HepG2 (cell line): ENCODE measurements around the gene PLXNC1. TPM values are rescaled to one million over a fixed set of nuclear protein-coding genes. Genes with fewer than 3 reads are reported as not detected.

Experiments used
- ARID2 ChIP-seq: sonication (generic); formaldehyde crosslinking; IDR thresholded peaks from 2 replicates; pipeline ENCODE4 v1.8.1; 2022; ENCODE audit warnings: mild to moderate bottlenecking, missing genetic modification reagents, borderline replicate concordance
- CCDC6 ChIP-seq: sonication (generic); formaldehyde crosslinking; IDR thresholded peaks from 2 replicates; pipeline ENCODE4 v1.8.1; 2022; ENCODE audit warnings: mild to moderate bottlenecking, missing genetic modification reagents, moderate library complexity
- MAZ ChIP-seq, 2 experiments: sonication (generic) in 1 of 2; formaldehyde crosslinking in 1 of 2; IDR thresholded peaks; 2 replicates each; pipeline versions ENCODE4 v1.5.0 to v1.6.1; 2012 to 2020; ENCODE audit warnings: low read depth in 2 of 2, mild to moderate bottlenecking in 2 of 2, borderline replicate concordance in 1 of 2, improper control_type of control experiment in 1 of 2, low read length in 1 of 2, missing genetic modification reagents in 1 of 2, moderate library complexity in 1 of 2
- ZNF318 ChIP-seq: sonication (generic); formaldehyde crosslinking; IDR thresholded peaks from 2 replicates; pipeline ENCODE4 v1.4.0; 2020; ENCODE audit warnings: mild to moderate bottlenecking, missing genetic modification reagents
- ZNF607 ChIP-seq: sonication (generic); formaldehyde crosslinking; IDR thresholded peaks from 2 replicates; pipeline ENCODE4 v1.5.1; 2020; ENCODE audit warnings: missing genetic modification reagents, mild to moderate bottlenecking, borderline replicate concordance
- ZNF740 ChIP-seq: sonication (generic); formaldehyde crosslinking; IDR thresholded peaks from 2 replicates; pipeline ENCODE4 v1.4.0; 2020; ENCODE audit warnings: missing genetic modification reagents
- polyA plus RNA-seq, 8 experiments: library from polyadenylated mRNA; depleted of rRNA in 3 of 8; stranded (reverse) in 7 of 8; unstranded in 1 of 8; fragments of >200 nt; fragmentation: Illumina TruSeq in 4 of 8; extraction: Trizol in 4 of 8; gene quantifications; 2 replicates each; pipeline versions ENCODE4 v1.2.1 to v1.2.3, GENCODE V29; 2011 to 2016; ENCODE audit warnings: low read depth in 4 of 8, missing spikeins in 1 of 8, mixed read lengths in 1 of 8; ENCODE audit not compliant: insufficient read depth in 1 of 8
- total RNA-seq, 5 experiments: library from RNA; depleted of rRNA; stranded (reverse); fragments of >200 nt; fragmentation: Illumina TruSeq; extraction: Trizol; gene quantifications; 2 replicates each; pipeline ENCODE4 v1.2.3, GENCODE V29; 2016; ENCODE audit warnings: low read depth in 1 of 5

The PLXNC1 gene
- total and polyA plus RNA-seq, 2 of the 13 experiments (the other 11 are each of a cell fraction or from before 2014, with no cell fraction given), result 6.6 to 11.2 TPM

GRCh38 chr12:94326727-94327126 lies 178.3 kb downstream of the PLXNC1 start (continued):
- no peak for TF ChIP-seq ZNF318 (CRISPR knock-in tag)
- no peak for TF ChIP-seq ARID2 (CRISPR knock-in tag)
- no peak for TF ChIP-seq CCDC6 (CRISPR knock-in tag)
- TF ChIP-seq MAZ (IDR thresholded peaks at IDR 0.05; ENCODE audit: borderline replicate concordance, low read depth, low read length), result no peak
- no peak for TF ChIP-seq MAZ (CRISPR knock-in tag; IDR thresholded peaks at IDR 0.05; ENCODE audit: low read depth)
- no peak for TF ChIP-seq ZNF607 (CRISPR knock-in tag)
- no peak for TF ChIP-seq ZNF740
